Measurements from ENCODE around the gene LCN6. TPM values are rescaled to one million over a fixed set of nuclear protein-coding genes. Genes with fewer than 3 reads are reported as not detected.

Gene LCN6
- total RNA-seq, 1 experiment from 2014 or later = not detected

GRCh38 chr9:136719195-136719880 lies 29.0 kb downstream of the LCN6 start:
- peaks cover 41% of the 10 kb centered on the region for H3K36me3 Mint-ChIP-seq (ENCODE audit: insufficient read depth, unreplicated experiment)

GRCh38 chr9:136718345-136719194 lies 29.8 kb downstream of the LCN6 start:
- no peak for DNase-seq (ENCODE audit: unreplicated experiment)
- TF ChIP-seq CTCF (IDR thresholded peaks at IDR 0.05; ENCODE audit: unreplicated experiment) = no peak
- Mint-ChIP-seq H3K9me3 (ENCODE audit: unreplicated experiment) (no peaks in the 10 kb centered on the region), H3K4me1 (ENCODE audit: insufficient read depth, unreplicated experiment) (peaks cover 8% of the 10 kb centered on the region), H3K27ac (ENCODE audit: low read depth, unreplicated experiment) (no peak overlapping the region), H3K36me3 (ENCODE audit: insufficient read depth, unreplicated experiment) (peaks cover 33% of the 10 kb centered on the region), H3K27me3 (ENCODE audit: insufficient read depth, unreplicated experiment) (peaks cover 10% of the 10 kb centered on the region), H3K4me3 (ENCODE audit: unreplicated experiment) (no peak overlapping the region)
- intact Hi-C loops (cut with micrococcal nuclease) = no loop called here
- ChIA-PET POLR2A (interaction anchor here (1.2 kb wide), 1 partner anchor 10 kb away, joined by 5 read pairs; no protein-coding TSS in a partner anchor), CTCF (interaction anchor here (0.6 to 1.0 kb wide), 2 partner anchors 47 to 311 kb away, joined by 3 read pairs; no protein-coding TSS in a partner anchor)
- no TSS peak for BruUV-seq (replicated peaks)

More at GRCh38 chr9:136719195-136719880, 29.0 kb downstream of the LCN6 start:
- H3K4me1 Mint-ChIP-seq (ENCODE audit: insufficient read depth, unreplicated experiment) = peaks cover 15% of the 10 kb centered on the region
- peaks cover 10% of the 10 kb centered on the region for H3K27me3 Mint-ChIP-seq (ENCODE audit: insufficient read depth, unreplicated experiment)
- BruUV-seq (replicated peaks) = no TSS peak
- POLR2A ChIA-PET = interaction anchor here (1.2 kb wide), 1 partner anchor 9 kb away, joined by 5 read pairs; no protein-coding TSS in a partner anchor
- TF ChIP-seq CTCF (IDR thresholded peaks at IDR 0.05; ENCODE audit: unreplicated experiment) = no peak
- intact Hi-C loops (cut with micrococcal nuclease) = no loop called here
- CTCF ChIA-PET = no interaction called here
- no peaks in the 10 kb centered on the region for H3K9me3 Mint-ChIP-seq (ENCODE audit: unreplicated experiment)
- H3K27ac Mint-ChIP-seq (ENCODE audit: low read depth, unreplicated experiment) = no peak overlapping the region
- H3K4me3 Mint-ChIP-seq (ENCODE audit: unreplicated experiment) = no peak overlapping the region
- no peak for DNase-seq (ENCODE audit: unreplicated experiment)

- intact Hi-C loops (cut with micrococcal nuclease) = no loop called here
- Mint-ChIP-seq H3K9me3 (ENCODE audit: unreplicated experiment) (no peaks in the 10 kb centered on the region), H3K36me3 (ENCODE audit: insufficient read depth, unreplicated experiment) (peaks cover 21% of the 10 kb centered on the region), H3K27ac (ENCODE audit: low read depth, unreplicated experiment) (no peak overlapping the region), H3K27me3 (ENCODE audit: insufficient read depth, unreplicated experiment) (peaks cover 10% of the 10 kb centered on the region), H3K4me3 (ENCODE audit: unreplicated experiment) (no peak overlapping the region), H3K4me1 (ENCODE audit: insufficient read depth, unreplicated experiment) (peaks cover 7% of the 10 kb centered on the region)
- TF ChIP-seq CTCF (IDR thresholded peaks at IDR 0.05; ENCODE audit: unreplicated experiment) = no peak
- POLR2A ChIA-PET = interaction anchor here (0.6 kb wide), 1 partner anchor 22 kb away, joined by 3 read pairs; no protein-coding TSS in a partner anchor
- BruUV-seq (replicated peaks) = no TSS peak
- no peak for DNase-seq (ENCODE audit: unreplicated experiment)
- CTCF ChIA-PET = interaction anchor here (0.6 kb wide), 2 partner anchors 16 to 48 kb away, joined by 3 to 4 read pairs; no protein-coding TSS in a partner anchor
Observed at GRCh38 chr9:136717399-136717798, 30.9 kb downstream of the LCN6 start.

GRCh38 chr9:136714893-136715274 lies 33.4 kb downstream of the LCN6 start:
- H3K36me3 Mint-ChIP-seq (ENCODE audit: insufficient read depth, unreplicated experiment) = no peaks in the 10 kb centered on the region
- no TSS peak for BruUV-seq (replicated peaks)
- no peak overlapping the region for H3K27ac Mint-ChIP-seq (ENCODE audit: low read depth, unreplicated experiment)
- H3K27me3 Mint-ChIP-seq (ENCODE audit: insufficient read depth, unreplicated experiment) = peaks cover 10% of the 10 kb centered on the region
- intact Hi-C loops (cut with micrococcal nuclease) = no loop called here
- POLR2A ChIA-PET = interaction anchor here (0.8 to 1.8 kb wide), 2 partner anchors 12 to 13 kb away, joined by 3 to 7 read pairs; no protein-coding TSS in a partner anchor
- DNase-seq (ENCODE audit: unreplicated experiment) = no peak
- CTCF ChIA-PET = no interaction called here
- no peak for TF ChIP-seq CTCF (IDR thresholded peaks at IDR 0.05; ENCODE audit: unreplicated experiment)
- H3K4me3 Mint-ChIP-seq (ENCODE audit: unreplicated experiment) = no peak overlapping the region
- H3K9me3 Mint-ChIP-seq (ENCODE audit: unreplicated experiment) = no peaks in the 10 kb centered on the region
- H3K4me1 Mint-ChIP-seq (ENCODE audit: insufficient read depth, unreplicated experiment) = no peaks in the 10 kb centered on the region

All from MCF 10A (cell line).